Gastrocnemius medialis (tissue), 4 donors: ENCODE results near the gene COL9A3.

Source experiments
- POLR2A ChIP-seq, 2 donors: fragments of 450-650 bp; IDR thresholded peaks; one replicate each; pipeline ENCODE4 v1.6.1; 2017; ENCODE audit warnings: antibody characterized with exemption in 2 of 2, mild to moderate bottlenecking in 2 of 2, moderate library complexity in 2 of 2
- TF ChIP-seq, protein P1 (sequence below), 5 experiments: fragments of 450-650 bp in 3 of 5; fragments of 200-600 bp in 2 of 5; sonication (generic) in 2 of 5; IDR thresholded peaks in 4 of 5; conservative IDR thresholded peaks in 1 of 5; 1 replicate in 4 of 5; 2 replicates in 1 of 5; pipeline ENCODE4 v1.5.1; 2016 to 2019; ENCODE audit warnings: antibody characterized with exemption in 5 of 5, mild to moderate bottlenecking in 3 of 5, moderate library complexity in 3 of 5

- TF ChIP-seq, protein P1, sequence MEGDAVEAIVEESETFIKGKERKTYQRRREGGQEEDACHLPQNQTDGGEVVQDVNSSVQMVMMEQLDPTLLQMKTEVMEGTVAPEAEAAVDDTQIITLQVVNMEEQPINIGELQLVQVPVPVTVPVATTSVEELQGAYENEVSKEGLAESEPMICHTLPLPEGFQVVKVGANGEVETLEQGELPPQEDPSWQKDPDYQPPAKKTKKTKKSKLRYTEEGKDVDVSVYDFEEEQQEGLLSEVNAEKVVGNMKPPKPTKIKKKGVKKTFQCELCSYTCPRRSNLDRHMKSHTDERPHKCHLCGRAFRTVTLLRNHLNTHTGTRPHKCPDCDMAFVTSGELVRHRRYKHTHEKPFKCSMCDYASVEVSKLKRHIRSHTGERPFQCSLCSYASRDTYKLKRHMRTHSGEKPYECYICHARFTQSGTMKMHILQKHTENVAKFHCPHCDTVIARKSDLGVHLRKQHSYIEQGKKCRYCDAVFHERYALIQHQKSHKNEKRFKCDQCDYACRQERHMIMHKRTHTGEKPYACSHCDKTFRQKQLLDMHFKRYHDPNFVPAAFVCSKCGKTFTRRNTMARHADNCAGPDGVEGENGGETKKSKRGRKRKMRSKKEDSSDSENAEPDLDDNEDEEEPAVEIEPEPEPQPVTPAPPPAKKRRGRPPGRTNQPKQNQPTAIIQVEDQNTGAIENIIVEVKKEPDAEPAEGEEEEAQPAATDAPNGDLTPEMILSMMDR (IDR thresholded peaks at IDR 0.05 in 4 of 5, conservative IDR thresholded peaks at IDR 0.05 in 1 of 5): no peak
- no peak for TF ChIP-seq POLR2A (IDR thresholded peaks at IDR 0.05)
Measured at GRCh38 chr20:62824476-62825332, 7.9 kb downstream of the COL9A3 start.
